NCI-H146 treated with DMSO at 0.1 percent for 48 hours (cell line): ENCODE measurements around the gene SLC15A3.

ENCODE experiments used
- DNase-seq: peaks from one replicate; lab custom pipeline; 2025; ENCODE audit not compliant: unreplicated experiment; lab: John Stamatoyannopoulos, UW

SLC15A3 gene

DNA sequence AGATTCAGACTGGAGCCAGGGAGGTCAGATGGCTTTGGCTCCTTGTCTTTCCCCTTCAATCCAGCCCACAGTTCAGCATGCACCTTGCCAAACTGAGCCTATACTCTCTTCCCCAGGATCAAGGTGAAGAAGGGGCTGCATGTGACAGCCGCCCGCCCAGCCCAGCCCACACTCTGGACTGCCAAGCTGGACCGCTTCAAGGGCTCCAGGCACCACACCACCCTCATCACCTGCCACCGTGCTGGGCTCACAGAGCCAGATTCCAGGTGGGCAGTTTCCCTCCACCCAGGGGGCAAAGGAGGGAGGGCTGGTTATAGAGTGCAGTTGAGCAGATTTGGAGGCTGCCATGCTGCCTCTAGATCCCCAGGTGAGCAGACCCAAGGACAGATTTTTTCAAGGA is 21.6 kb downstream of the SLC15A3 start:
- DNase-seq: no peak

DNA sequence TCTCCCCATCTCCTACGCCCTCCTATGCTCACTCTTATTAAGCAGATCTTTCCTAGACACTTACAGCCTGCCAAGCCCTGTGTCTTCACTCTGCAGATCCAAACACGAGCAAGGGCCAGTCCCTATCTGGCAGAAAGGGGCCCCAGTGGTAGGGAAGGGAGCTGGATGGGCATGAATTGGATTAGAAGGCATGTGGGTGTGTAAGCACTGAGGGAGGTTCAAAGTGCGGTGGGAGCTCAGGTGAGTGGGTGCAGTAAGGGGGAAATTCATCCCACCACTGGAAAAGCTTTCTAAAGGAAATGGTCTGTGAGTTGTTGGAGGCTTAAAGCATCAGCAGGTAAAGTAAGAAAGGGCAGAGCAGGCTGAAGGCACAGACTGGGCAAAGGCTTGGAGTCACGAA is 22.2 kb downstream of the SLC15A3 start:
- no peak for DNase-seq

DNA sequence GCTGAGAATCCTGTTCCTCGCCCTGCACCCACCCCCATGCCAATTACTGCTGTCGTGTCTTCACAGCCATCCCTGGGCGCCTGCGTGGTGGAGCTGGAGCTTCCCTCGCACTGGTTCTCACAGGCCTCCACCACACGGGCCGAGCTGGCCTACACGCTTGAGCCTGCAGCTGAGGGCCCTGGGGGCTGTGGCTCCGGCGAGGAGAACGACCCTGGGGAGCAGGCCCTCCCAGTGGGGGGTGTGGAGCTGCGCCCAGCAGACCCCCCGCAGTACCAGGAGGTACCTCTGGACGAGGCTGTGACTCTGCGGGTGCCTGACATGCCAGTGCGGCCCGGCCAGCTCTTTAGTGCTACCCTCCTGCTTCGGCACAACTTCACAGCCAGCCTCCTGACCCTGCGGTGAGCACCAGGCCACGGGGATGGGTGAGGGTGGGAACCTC is 23.4 kb downstream of the SLC15A3 start:
- DNase-seq: no peak

DNA sequence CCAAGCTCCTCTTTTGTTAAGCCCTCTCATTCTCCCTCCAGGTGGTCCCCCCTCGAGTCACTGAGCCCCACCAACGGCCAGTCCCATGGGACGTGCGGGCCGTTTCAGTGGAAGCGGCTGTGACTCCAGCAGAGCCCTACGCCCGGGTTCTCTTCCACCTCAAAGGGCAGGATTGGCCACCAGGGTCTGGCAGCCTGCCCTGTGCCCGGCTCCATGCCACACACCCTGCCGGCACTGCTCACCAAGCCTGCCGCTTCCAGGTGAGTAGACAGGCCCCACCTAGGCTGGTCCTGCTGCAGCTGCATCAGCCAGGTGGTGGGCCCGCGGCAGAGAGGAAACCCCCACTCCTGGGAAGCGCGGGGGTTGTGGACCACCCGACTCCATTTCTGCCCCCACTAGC is 24.4 kb downstream of the SLC15A3 start:
- no peak for DNase-seq

DNA sequence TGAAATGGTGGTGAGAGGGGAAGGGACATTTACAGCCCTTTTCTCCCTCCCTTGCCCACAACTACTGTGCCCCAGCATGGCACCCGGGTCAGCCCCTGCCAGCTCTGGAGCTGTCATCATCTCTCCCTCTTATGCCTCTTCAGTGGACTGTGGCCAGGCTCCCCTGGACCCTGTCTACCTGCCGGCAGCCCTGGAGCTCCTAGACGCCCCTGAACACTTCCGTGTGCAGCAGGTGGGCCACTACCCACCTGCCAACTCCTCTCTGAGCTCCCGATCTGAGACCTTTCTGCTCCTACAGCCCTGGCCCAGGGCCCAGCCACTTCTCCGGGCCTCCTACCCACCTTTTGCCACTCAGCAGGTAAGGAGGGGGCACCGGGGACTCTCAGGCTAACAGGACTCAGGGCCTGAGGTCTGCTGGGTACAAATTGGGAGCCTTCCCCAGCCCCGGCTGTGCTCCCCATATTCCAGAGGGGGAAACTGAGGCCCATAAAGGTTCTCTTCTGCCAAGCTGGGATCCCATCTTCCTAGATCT is 24.8 kb downstream of the SLC15A3 start:
- no peak for DNase-seq

DNA sequence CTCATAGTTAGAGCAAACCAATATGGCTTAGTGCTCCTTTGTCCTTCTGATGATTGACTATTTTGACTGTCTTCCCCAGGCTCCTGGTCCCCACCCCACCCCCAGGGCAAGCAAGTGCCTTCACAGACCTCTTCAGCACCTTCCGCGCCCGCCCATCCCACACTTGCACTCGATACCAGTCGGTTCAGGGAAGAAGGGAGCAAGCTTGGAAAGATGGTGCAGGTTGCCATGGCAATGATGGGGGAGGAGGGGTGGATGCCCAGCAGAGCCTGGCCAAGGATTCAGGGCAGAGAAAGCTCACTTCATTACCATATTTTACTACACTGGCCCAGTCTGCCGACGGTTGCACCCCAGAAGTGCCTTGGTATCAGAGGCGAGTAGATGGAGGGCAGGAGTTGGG is 25.5 kb downstream of the SLC15A3 start:
- no peak for DNase-seq

DNA sequence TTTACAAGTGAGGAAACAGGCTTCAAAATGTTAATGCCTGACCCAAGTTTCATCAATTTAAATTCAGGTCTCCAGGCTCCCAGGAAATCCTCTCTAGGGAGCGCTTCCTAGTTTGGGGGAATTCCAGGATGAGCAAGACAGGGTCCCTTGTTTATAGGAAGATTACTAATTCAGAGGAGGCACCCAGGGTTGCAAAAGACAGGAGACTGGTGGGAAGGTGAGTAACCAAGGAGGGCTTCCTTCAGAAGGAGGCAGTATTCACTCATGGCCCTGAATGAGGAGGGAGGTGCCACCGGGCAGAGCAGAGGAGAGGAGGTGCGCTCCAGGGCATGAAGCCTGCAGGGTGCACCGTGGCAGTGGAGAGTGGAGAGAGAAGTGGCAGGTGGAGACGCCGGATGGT is 26.1 kb downstream of the SLC15A3 start:
- peak; percentile 25 for DNase-seq

DNA sequence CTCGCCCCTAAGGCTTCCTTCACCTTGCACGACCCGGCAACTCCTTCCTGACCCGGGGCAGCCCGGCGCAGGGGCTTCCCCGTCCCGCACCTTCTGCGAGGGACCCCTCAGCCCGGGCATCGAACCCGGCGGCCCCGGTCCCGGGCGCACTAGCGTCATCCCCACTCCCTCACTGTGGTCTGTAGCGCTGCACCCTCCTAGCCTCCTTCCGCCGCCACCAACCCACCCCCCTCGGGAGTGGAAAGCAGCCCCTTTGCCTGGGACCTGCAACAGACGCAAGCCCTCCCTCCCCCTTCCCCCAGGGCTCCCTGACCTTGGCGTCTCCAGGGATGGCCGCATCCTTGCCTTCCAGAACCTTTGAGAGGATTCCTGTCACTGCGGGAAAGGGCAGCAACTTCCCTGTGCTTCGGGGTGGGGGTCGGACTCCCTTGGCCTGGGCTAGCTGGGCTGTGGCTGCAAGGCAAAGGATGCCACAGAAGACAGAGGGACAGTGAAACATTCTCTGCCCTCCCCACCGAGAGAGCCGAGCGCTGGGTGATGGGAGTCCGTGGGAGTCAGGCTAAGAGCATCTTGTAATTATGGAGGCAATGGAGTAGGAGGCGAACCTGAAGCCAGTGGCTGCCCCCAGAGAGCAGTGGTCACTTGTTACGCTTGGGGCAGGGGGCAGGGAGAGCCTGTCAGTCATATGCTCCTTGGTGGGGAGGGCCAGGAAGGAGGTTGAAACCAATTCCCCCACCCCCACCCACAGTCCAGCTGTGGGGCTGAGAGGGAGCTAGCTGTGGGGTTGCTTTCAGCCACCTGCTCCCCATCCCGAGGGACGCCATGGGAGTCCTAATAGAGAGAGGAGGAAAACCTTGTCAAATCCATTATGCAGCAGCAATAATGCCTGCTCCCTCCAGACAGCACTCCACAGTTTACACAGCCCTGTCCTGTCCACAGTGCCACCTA is 26.8 kb downstream of the SLC15A3 start:
- peak; percentile 64 for DNase-seq

DNA sequence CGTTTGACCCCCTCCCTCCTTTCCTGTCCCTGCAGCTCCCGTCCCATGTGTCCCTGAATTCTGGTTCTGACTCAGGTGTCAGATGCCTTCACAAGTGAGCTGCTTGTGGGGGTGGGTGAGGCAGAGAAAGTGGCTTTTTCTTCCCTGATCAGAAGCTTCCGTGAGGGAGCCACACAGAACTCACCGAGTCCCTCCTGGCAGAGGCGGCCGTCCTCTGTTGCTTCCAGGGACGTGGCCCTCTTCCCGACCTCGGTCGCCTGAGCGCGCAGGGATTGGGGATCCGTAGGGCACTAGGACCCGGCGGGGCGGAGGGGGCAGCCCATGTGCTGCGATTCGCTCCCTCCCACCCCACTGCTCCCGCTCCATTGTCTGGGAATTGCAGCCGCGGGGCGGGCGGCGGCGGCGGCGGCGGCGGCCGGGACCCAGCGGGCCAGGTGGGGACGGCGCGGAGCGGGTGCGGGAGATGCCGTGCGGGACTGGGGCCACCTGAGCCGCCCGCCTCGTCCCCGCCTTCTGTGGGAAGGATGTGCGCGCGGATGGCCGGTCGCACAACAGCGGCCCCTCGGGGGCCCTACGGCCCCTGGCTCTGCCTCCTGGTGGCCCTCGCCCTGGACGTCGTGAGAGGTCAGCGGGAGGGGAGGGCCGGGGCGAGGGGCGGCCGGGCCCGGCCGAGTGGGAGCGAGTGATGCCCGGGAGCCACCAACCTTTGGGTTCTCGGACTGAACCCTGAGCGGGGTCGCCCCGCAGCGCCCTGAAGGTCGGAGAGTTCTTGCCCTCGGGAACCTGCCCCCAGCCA is 27.7 kb downstream of the SLC15A3 start, which contains the start of gene TMEM132A:
Gene TMEM132A, plus strand, starts transcription at position 351 of the 796 bp plus-strand sequence. Its CDS starts 174 bp downstream, at position 525.
- DNase-seq: peak; percentile 48

DNA sequence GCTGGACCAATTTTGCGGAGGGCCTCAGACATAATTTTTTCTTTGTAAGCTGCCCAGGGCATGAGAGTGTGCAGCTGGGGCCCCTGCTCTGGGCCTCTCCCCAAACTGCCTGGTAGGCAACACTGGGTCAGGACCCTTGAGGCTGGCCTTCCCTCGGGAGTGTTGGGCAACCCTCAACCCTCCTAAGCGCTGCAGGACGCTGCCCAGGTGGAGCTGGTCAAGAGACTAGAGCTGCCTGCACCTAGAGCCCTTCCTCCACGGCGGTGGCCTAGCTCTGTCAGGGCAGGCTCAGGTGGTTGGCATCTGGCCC is 28.2 kb downstream of the SLC15A3 start:
- DNase-seq: no peak

DNA sequence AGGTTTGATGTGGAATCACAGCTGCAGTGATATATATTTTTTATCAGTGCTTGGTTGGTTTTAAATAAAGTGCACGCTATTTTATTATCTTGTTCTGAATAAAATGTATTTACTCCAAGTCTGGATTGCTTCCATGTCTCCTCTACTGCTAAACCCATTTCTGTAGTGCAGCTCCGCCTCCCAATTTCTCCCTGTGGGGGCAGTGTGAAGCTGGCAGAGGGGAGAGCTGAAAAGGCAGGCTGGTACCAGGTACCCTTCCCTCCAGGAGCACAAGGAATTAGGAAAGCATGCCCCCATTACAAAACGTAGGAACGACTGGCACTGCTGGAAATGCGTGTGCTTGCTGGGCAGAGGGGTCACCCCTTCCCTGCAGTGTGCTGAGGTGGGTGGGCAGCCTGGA is 28.6 kb downstream of the SLC15A3 start:
- no peak for DNase-seq

DNA sequence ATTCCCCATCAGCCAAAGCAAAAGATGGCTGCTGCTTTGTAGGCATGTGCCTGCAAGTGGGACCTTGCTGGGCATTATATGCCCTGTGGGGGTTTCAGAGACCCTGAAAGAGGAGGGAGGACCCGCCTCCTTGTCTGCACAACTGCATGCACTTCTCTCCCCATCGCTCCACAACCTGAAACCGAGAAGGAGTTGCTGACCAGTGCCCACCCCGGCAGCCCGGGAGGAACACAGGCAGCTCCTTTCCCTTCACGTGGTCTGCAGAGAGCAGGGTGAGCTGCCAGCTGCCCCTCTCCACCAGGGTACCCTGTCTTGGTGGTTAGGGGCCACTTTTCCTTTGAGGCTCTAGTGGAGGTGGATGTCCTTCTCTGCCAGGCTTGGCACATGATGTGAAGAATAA is 29.1 kb downstream of the SLC15A3 start:
- DNase-seq: no peak

DNA sequence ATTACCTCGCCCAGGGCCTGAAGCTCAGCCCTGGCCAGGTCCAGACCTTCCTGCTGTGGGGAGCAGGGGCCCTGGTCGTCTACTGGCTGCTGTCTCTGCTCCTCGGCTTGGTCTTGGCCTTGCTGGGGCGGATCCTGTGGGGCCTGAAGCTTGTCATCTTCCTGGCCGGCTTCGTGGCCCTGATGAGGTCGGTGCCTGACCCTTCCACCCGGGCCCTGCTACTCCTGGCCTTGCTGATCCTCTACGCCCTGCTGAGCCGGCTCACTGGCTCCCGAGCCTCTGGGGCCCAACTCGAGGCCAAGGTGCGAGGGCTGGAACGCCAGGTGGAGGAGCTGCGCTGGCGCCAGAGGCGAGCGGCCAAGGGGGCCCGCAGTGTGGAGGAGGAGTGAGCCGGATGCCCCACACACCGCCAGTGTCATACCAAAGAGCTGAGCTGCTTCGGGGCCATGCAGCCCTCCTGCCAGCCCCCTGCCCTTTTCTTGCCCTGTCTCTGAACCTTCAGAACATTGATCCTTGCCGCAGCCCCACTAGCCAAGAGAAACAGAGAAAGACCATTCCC is 30.1 kb downstream of the SLC15A3 start:
- no peak for DNase-seq

DNA sequence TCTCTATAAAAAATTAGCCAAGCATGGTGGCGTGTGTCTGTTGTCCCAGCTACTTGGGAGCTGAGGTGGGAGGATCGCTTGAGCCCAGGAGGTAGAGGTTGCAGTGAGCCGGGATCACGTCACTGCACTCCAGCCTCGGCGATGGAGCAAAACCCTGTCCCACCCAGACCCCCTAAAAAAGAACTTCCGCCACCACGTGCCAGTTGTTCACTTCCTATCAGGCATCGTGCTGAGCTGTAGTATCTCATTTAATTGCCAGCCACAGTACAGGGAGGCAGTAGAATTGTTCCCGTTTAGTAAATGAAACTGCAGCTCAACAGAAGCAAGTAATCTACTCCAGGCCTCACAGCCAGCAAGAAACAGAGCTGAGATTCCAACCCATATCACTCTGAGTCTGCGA is 30.7 kb downstream of the SLC15A3 start:
- DNase-seq: no peak

DNA sequence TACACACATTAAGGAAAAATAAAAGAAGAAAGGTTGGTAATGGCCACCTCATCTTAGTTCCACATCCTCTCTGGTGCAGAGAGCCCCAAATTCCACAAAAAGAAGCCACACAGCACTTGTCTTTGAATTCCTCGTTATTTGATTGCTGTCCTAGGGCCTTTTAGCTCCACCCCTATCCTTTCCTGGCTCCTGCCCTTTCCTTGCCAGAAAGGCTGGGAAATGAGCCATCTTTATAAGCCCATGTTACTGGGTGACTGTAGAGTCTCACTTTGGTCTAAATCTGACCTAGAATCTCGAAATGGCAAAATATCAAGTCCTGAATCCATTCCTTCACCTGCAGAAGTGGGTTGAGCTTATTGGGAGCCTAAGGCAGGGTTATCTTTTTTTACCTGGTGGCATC is 32.0 kb downstream of the SLC15A3 start:
- no peak for DNase-seq

DNA sequence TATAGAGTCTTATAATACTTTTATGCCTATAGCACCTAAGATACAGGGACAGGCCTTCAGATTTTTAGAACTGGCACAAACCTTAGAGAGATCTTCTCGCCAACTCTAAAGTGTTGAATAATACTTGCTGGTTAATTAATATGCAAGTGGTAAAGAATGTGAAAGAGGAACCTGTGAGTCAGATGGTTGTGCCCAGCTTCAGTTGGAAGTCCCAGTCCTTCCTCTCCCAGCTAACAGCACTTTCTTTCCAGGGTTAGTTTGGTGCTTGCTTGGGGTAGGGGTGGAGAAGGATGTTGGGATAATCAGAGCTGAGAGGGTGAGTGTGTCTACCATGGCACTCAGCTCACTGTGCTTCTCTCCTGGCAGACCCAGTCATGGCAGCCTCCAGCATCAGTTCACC is 32.7 kb downstream of the SLC15A3 start:
- no peak for DNase-seq

DNA sequence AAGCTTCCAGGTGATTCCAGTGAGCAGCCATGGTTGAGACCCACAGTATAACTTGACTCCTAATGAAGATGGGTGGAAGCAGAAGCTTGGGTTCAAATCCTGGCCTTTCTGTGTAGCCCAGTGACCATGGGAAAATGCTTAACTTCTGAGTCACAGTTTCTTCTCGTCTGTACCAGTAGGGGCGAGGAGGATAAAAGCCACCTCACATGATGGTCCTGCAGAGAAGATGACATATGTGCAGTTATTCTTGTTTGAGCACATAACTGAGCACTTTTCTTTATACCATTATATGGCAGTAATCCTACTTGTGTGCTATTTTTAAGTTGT is 33.1 kb downstream of the SLC15A3 start:
- DNase-seq: no peak

DNA sequence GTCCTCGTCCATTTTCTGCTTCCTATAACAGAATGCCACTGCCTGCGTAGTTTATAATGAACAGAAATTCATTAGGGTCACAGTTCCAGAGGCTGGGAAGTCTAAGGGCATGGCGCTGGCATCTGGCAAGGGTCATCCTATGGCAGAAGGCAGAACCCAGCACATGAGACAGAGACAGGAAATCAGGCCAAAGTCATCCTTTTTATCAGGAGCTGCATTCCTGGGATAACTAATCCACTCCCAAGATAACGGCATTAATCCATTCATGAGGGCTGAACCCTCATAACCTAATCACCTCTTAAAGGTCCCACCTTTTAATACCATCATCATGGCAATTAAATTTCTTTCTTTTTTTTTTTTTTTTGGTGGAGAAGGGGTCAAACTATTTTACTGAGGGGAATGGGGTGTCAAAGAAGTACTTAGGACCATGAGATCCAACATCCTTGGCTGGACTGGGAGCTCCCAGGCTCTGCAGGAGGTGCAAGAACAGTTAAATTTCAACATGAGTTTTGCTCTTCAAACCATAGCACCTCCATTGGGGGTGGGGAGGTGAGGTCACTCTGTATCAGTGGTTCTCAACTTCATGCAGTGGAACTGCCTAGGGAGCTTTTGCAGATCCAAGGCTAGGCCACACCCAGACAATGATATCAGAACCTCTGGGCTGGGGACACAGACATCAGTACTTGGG is 33.6 kb downstream of the SLC15A3 start:
- no peak for DNase-seq

DNA sequence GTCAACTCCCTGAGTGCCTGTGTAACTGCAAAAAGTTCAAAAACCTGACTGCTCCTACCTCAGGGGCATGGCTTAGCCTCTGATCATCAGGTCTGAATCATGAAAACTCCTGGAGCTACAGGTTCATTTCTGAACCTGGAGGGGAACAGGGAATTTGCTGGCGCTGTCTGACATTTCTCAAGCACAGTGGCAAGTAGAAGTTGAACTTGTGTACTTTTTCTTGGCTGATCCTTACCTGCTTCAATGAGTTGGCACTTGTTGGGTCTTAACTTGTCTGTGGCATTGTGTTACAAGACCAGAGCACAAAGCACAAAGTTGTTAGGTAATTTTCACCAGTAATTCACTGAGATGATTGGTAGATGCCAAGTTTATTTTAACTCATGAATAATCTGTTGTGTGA is 34.7 kb downstream of the SLC15A3 start:
- no peak for DNase-seq

DNA sequence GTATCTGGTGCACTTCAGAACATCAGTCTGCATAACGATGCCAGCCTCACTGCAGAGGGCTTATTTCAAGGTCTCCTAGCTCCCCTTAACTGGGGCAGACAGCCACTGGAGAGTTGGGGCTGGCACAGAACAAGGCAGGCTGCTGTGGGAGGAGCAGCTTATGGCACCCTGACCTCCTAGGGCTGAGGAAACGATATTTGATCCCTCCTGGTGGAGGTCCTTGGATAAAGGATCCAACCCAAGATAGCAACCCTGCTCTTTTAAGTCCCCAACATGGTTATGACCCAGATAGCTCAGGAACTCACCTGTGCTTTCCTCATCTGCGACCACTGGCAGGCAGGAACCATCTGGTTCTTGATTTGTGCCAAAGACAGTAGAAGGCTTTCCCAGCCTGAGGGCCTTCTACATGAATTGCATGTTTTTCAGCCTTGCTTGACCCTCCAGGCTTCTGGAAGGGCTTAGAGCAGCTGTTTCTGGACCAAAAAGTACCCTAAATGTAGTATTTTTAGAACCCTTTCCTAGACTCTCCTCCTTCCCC is 35.2 kb downstream of the SLC15A3 start:
- no peak for DNase-seq
